OCI-LY1 (cell line): ENCODE measurements around the gene CCDC172.

ENCODE experiments used
- EZH2 ChIP-seq: fragments of 200-600 bp; sonication (generic), shearing (Covaris generic); IDR thresholded peaks from 2 replicates; pipeline ENCODE4 v1.8.0; 2017; ENCODE audit warnings: borderline replicate concordance, mixed run types, mild to moderate bottlenecking, antibody characterized with exemption, low read length, moderate library complexity, mixed read lengths
- TF ChIP-seq, protein P1 (sequence below): fragments of 200-600 bp; sonication (generic), shearing (Covaris generic); IDR thresholded peaks from 2 replicates; pipeline ENCODE4 v1.5.1; 2017; ENCODE audit warnings: mild to moderate bottlenecking, antibody characterized with exemption, low read length, moderate library complexity, mixed read lengths

DNA sequence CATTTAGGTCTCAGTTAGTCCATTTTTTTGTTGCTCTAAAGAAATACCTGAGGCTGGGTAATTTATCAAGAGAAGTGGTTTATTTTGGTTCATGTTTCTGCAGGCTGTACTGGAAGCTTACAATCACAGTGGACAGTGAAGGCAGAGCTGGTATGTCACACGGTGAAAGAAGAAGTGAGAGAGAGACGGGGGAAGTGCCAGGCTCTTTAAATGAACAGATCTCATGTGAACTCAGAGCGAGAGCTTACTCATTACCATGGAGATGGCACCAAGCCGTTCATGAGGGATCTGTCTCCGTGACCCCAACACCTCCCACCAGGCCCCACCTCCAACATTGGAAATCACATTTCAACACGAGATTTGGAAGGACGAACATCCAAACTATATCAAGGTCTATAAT lies 84.5 kb downstream of the CCDC172 start:
- TF ChIP-seq, protein P1, sequence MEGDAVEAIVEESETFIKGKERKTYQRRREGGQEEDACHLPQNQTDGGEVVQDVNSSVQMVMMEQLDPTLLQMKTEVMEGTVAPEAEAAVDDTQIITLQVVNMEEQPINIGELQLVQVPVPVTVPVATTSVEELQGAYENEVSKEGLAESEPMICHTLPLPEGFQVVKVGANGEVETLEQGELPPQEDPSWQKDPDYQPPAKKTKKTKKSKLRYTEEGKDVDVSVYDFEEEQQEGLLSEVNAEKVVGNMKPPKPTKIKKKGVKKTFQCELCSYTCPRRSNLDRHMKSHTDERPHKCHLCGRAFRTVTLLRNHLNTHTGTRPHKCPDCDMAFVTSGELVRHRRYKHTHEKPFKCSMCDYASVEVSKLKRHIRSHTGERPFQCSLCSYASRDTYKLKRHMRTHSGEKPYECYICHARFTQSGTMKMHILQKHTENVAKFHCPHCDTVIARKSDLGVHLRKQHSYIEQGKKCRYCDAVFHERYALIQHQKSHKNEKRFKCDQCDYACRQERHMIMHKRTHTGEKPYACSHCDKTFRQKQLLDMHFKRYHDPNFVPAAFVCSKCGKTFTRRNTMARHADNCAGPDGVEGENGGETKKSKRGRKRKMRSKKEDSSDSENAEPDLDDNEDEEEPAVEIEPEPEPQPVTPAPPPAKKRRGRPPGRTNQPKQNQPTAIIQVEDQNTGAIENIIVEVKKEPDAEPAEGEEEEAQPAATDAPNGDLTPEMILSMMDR = no peak
- no peak for TF ChIP-seq EZH2
